Suprapubic skin (tissue), 4 donors: ENCODE results near the gene CMTM7.

ENCODE experiments used
- POLR2A ChIP-seq, 2 donors: fragments of 450-650 bp; IDR thresholded peaks; one replicate each; pipeline ENCODE4 v1.6.1; 2017; ENCODE audit warnings: antibody characterized with exemption in 2 of 2, mild to moderate bottlenecking in 2 of 2, moderate library complexity in 2 of 2
- POLR2AphosphoS5 ChIP-seq, 3 donors: sonication (generic); formaldehyde crosslinking; IDR thresholded peaks; one replicate each; pipeline ENCODE4 v1.6.1; 2017; ENCODE audit warnings: antibody characterized with exemption in 3 of 3
- TF ChIP-seq, protein P1 (sequence below), 2 donors: fragments of 200-600 bp in 1 of 2; fragments of 450-650 bp in 1 of 2; sonication (generic) in 1 of 2; IDR thresholded peaks; one replicate each; pipeline ENCODE4 v1.5.1; 2016 to 2019; ENCODE audit warnings: antibody characterized with exemption in 2 of 2, mild to moderate bottlenecking in 1 of 2, moderate library complexity in 1 of 2

DNA sequence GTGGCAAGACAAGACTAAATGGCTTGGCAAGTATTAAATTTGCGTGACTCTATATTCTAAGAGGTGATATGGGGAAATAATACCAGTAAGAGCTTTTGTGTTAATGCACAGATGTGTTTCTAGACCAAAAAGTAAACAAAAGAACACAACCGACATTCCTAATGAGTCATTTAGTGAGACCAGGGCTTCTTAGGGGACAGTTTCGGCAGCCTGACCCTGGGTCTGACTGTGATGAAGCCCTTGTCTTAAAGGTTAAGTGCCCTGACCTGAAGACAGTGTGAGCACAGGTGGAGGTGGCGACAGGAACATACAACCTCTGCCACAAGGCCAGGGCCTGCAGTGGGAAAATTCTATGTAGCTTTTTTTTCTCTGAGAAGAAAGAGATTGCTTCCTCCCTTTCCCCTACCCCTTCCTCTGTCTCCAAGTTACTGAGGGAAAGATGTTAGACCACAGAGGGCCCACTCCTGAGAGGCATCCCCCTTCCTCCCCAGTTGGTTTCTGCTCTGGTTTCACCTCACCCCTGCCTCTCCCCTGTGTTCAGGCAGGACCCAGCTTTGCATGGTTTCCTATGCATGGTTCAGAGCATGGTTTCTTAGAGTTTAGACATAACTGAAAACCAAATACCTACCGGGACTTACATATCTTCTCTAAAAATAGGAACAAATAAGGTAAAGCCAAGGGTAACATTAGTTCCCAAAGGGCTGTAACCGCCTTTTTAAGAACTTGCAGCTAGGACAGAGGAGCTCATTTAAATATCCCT lies 24.8 kb upstream of the CMTM7 start:
- no peak for TF ChIP-seq POLR2A (IDR thresholded peaks at IDR 0.05)
- TF ChIP-seq, protein P1, sequence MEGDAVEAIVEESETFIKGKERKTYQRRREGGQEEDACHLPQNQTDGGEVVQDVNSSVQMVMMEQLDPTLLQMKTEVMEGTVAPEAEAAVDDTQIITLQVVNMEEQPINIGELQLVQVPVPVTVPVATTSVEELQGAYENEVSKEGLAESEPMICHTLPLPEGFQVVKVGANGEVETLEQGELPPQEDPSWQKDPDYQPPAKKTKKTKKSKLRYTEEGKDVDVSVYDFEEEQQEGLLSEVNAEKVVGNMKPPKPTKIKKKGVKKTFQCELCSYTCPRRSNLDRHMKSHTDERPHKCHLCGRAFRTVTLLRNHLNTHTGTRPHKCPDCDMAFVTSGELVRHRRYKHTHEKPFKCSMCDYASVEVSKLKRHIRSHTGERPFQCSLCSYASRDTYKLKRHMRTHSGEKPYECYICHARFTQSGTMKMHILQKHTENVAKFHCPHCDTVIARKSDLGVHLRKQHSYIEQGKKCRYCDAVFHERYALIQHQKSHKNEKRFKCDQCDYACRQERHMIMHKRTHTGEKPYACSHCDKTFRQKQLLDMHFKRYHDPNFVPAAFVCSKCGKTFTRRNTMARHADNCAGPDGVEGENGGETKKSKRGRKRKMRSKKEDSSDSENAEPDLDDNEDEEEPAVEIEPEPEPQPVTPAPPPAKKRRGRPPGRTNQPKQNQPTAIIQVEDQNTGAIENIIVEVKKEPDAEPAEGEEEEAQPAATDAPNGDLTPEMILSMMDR (IDR thresholded peaks at IDR 0.05), result no peak
- TF ChIP-seq POLR2AphosphoS5 (IDR thresholded peaks at IDR 0.05), result no peak
